H9 (cell line): ENCODE data around the gene TNFSF9. TPM values are rescaled to one million over a fixed set of nuclear protein-coding genes. Genes with fewer than 3 reads are reported as not detected.
A peak's percentile ranks its signal among the peaks of the same experiment; 100 is the strongest.

Source experiments
- DNase-seq: peaks from one replicate; pipeline ENCODE4 v3.0.0-alpha.2; 2017
- H2AFZ ChIP-seq: one replicate; pipeline ENCODE4 v1.6.1; 2013; ENCODE audit warnings: mild to moderate bottlenecking, low read length, control low read depth, moderate library complexity
- H2AK5ac ChIP-seq: 2 replicates; pipeline ENCODE4 v1.6.1; 2013; ENCODE audit warnings: low read length, control low read depth, mixed read lengths; ENCODE audit not compliant: insufficient read length
- H2BK120ac ChIP-seq: one replicate; pipeline ENCODE4 v1.6.1; 2013; ENCODE audit warnings: low read depth, mild to moderate bottlenecking, low read length, control low read depth, inconsistent platforms; ENCODE audit not compliant: poor library complexity, severe bottlenecking
- H2BK12ac ChIP-seq: 2 replicates; pipeline ENCODE4 v1.6.1; 2013; ENCODE audit warnings: low read length, control low read depth, mixed read lengths, low read depth; ENCODE audit not compliant: insufficient read length
- H2BK15ac ChIP-seq: 2 replicates; pipeline ENCODE4 v1.6.1; 2013; ENCODE audit warnings: low read depth, low read length, control low read depth
- H2BK20ac ChIP-seq: one replicate; pipeline ENCODE4 v1.6.1; 2013; ENCODE audit warnings: low read depth, mild to moderate bottlenecking, low read length, control low read depth, inconsistent platforms; ENCODE audit not compliant: poor library complexity, severe bottlenecking
- H2BK5ac ChIP-seq: 2 replicates; pipeline ENCODE4 v1.6.1; 2013; ENCODE audit warnings: low read length, control low read depth, mixed read lengths; ENCODE audit not compliant: insufficient read length
- H3K14ac ChIP-seq: 2 replicates; pipeline ENCODE4 v1.6.1; 2013; ENCODE audit warnings: low read length, control low read depth; ENCODE audit not compliant: insufficient read depth
- H3K18ac ChIP-seq: 2 replicates; pipeline ENCODE4 v1.6.1; 2013; ENCODE audit warnings: low read depth, mild to moderate bottlenecking, mixed read lengths, low read length, control low read depth; ENCODE audit not compliant: insufficient read length
- H3K23ac ChIP-seq: 2 replicates; pipeline ENCODE4 v1.6.1; 2013; ENCODE audit warnings: low read length, control low read depth, mixed read lengths, low read depth; ENCODE audit not compliant: insufficient read length
- H3K23me2 ChIP-seq: 2 replicates; pipeline ENCODE4 v1.6.1; 2013; ENCODE audit warnings: low read depth, mild to moderate bottlenecking, mixed read lengths, low read length, control low read depth; ENCODE audit not compliant: insufficient read length, poor library complexity, severe bottlenecking
- H3K27ac ChIP-seq: 2 replicates; pipeline ENCODE4 v1.5.1; 2013; ENCODE audit warnings: low read length, control low read depth, mixed read lengths, low read depth; ENCODE audit not compliant: insufficient read length
- H3K27me3 ChIP-seq: 2 replicates; pipeline ENCODE4 v1.6.1; 2013; ENCODE audit warnings: low read length, control low read depth, inconsistent platforms; ENCODE audit not compliant: insufficient read depth
- H3K4ac ChIP-seq: 2 replicates; pipeline ENCODE4 v1.6.1; 2013; ENCODE audit warnings: low read depth, mild to moderate bottlenecking, control low read depth, inconsistent platforms, low read length, moderate library complexity
- H3K4me1 ChIP-seq: 2 replicates; pipeline ENCODE4 v1.6.1; 2013; ENCODE audit warnings: low read length, control low read depth, inconsistent platforms; ENCODE audit not compliant: insufficient read depth
- H3K4me2 ChIP-seq: 2 replicates; pipeline ENCODE4 v1.6.1; 2013; ENCODE audit warnings: low read length, control low read depth, mixed read lengths; ENCODE audit not compliant: insufficient read length, insufficient read depth
- H3K56ac ChIP-seq: 2 replicates; pipeline ENCODE4 v1.6.1; 2013; ENCODE audit warnings: low read depth, mild to moderate bottlenecking, mixed read lengths, low read length, control low read depth; ENCODE audit not compliant: insufficient read length
- H3K79me1 ChIP-seq: 2 replicates; pipeline ENCODE4 v1.6.1; 2013; ENCODE audit warnings: low read depth, mild to moderate bottlenecking, moderate library complexity, low read length, control low read depth, inconsistent platforms; ENCODE audit not compliant: insufficient read depth, poor library complexity, severe bottlenecking
- H3K79me2 ChIP-seq: 2 replicates; pipeline ENCODE4 v1.6.1; 2013; ENCODE audit warnings: low read length, control low read depth, inconsistent platforms; ENCODE audit not compliant: insufficient read depth
- H3K9ac ChIP-seq: 2 replicates; pipeline ENCODE4 v1.6.1; 2013; ENCODE audit warnings: low read length, control low read depth, mixed read lengths; ENCODE audit not compliant: insufficient read length; ENCODE audit errors: extremely low read depth
- H3K9me3 ChIP-seq: one replicate; pipeline ENCODE4 v1.6.1; 2013; ENCODE audit warnings: low read depth, low read length, inconsistent platforms; ENCODE audit not compliant: control insufficient read depth
- H3T11ph ChIP-seq: one replicate; pipeline ENCODE4 v1.6.1; 2013; ENCODE audit warnings: mild to moderate bottlenecking, low read length, control low read depth, inconsistent platforms
- H4K20me1 ChIP-seq: one replicate; pipeline ENCODE4 v1.6.1; 2013; ENCODE audit not compliant: control insufficient read depth, insufficient read length, insufficient read depth
- H4K5ac ChIP-seq: 2 replicates; pipeline ENCODE4 v1.6.1; 2013; ENCODE audit warnings: low read depth, mild to moderate bottlenecking, mixed read lengths, low read length, control low read depth; ENCODE audit not compliant: insufficient read length
- H4K8ac ChIP-seq: replicated peaks from 2 replicates; pipeline ENCODE4 v1.6.1; 2013; ENCODE audit warnings: low read length, control low read depth, mixed read lengths, low read depth; ENCODE audit not compliant: insufficient read length
- H4K91ac ChIP-seq: 2 replicates; pipeline ENCODE4 v1.6.1; 2013; ENCODE audit warnings: low read depth, mild to moderate bottlenecking, moderate library complexity, mixed read lengths, low read length, control low read depth; ENCODE audit not compliant: insufficient read length
- H3K27ac Mint-ChIP-seq, 3 experiments: 2 replicates in 2 of 3; 3 replicates in 1 of 3; pipeline ENCODE4 v1.8.0; 2020 to 2021; ENCODE audit warnings: mixed read lengths in 3 of 3, mild to moderate bottlenecking in 1 of 3, moderate library complexity in 1 of 3
- H3K27me3 Mint-ChIP-seq: 2 replicates; pipeline ENCODE4 v1.8.0; 2021; ENCODE audit warnings: low read depth, mild to moderate bottlenecking, moderate library complexity, mixed read lengths
- H3K36me3 Mint-ChIP-seq, 3 experiments: 2 replicates in 2 of 3; 3 replicates in 1 of 3; pipeline ENCODE4 v1.8.0; 2020 to 2021; ENCODE audit warnings: low read depth in 3 of 3, mixed read lengths in 3 of 3; ENCODE audit not compliant: insufficient read depth in 1 of 3
- H3K4me1 Mint-ChIP-seq, 2 experiments: 2 replicates each; pipeline ENCODE4 v1.8.0; 2020; ENCODE audit warnings: mixed read lengths in 2 of 2
- H3K4me3 Mint-ChIP-seq, 2 experiments: 2 replicates in 1 of 2; 3 replicates in 1 of 2; pipeline ENCODE4 v1.8.0; 2020 to 2021; ENCODE audit warnings: mild to moderate bottlenecking in 2 of 2, mixed read lengths in 2 of 2, moderate library complexity in 1 of 2
- H3K9me3 Mint-ChIP-seq, 2 experiments: 2 replicates in 1 of 2; 3 replicates in 1 of 2; pipeline ENCODE4 v1.8.0; 2020; ENCODE audit warnings: mild to moderate bottlenecking in 2 of 2, mixed read lengths in 2 of 2, moderate library complexity in 1 of 2
- CTCF ChIP-seq: fragments of 200-600 bp; sonication (generic); conservative IDR thresholded peaks from 3 replicates; pipeline ENCODE4 v1.8.0; 2021; ENCODE audit warnings: antibody characterized with exemption, mild to moderate bottlenecking
- WGBS: extraction: QIAGEN DNeasy Blood & Tissue Kit; methylation state at CpG from one replicate; pipeline ENCODE4 v1.1.7; 2013; ENCODE audit warnings: missing lambda C conversion rate, low lambda C conversion rate, mixed read lengths; ENCODE audit not compliant: insufficient read length; ENCODE audit errors: extremely low coverage; 5-methylcytosine and 5-hydroxymethylcytosine counted together
- total RNA-seq: library from RNA; stranded (reverse); gene quantifications from 2 replicates; pipeline ENCODE4 v1.2.1, GENCODE V29; 2021

Gene TNFSF9
- total RNA-seq, 1 experiment from 2014 or later, result 1.9 TPM

- peaks cover 11% of the 10 kb centered on the region for H3K27me3 Mint-ChIP-seq
- Histone ChIP-seq H3T11ph (no peak overlapping the region), H3K14ac (no peak overlapping the region), H3K23me2 (no peaks in the 10 kb centered on the region), H3K4ac (no peak overlapping the region), H3K56ac (no peak overlapping the region), H2BK5ac (no peak overlapping the region), H4K8ac (no peak overlapping the region), H4K20me1 (no peaks in the 10 kb centered on the region), H3K4me1 (no peaks in the 10 kb centered on the region), H2BK12ac (no peak overlapping the region), H3K4me2 (no peak overlapping the region), H2BK120ac (no peak overlapping the region), H2AFZ (no peak overlapping the region), H4K91ac (no peak overlapping the region), H3K18ac (no peak overlapping the region), H3K23ac (no peak overlapping the region), H3K27me3 (no peaks in the 10 kb centered on the region), H2BK20ac (no peak overlapping the region), H3K79me1 (no peaks in the 10 kb centered on the region), H3K9me3 (no peaks in the 10 kb centered on the region), H3K27ac (no peak overlapping the region), H2BK15ac (no peak overlapping the region), H3K9ac (no peak overlapping the region), H4K5ac (no peak overlapping the region), H3K79me2 (no peaks in the 10 kb centered on the region), H2AK5ac (no peak overlapping the region)
- peaks cover 9 to 11% of the 10 kb centered on the region in 2 experiments for H3K4me1 Mint-ChIP-seq
- H3K9me3 Mint-ChIP-seq, result peaks cover 12 to 15% of the 10 kb centered on the region in 2 experiments
- no CpG with 5 or more reads among the region's 28 CpGs for WGBS
- no peak overlapping the region for H3K27ac Mint-ChIP-seq
- peak; percentile 81 for TF ChIP-seq CTCF
- H3K4me3 Mint-ChIP-seq, result peak overlapping the region; percentile 17 to 26; a peak in 2 of 5 replicates
- DNase-seq, result peak; percentile 86
- no peaks in the 10 kb centered on the region; a peak in 3 of 7 replicates for H3K36me3 Mint-ChIP-seq
Measured at GRCh38 chr19:6551607-6552450, 21.0 kb downstream of the TNFSF9 start.
